ENCODE results near the gene USP49.

DNA sequence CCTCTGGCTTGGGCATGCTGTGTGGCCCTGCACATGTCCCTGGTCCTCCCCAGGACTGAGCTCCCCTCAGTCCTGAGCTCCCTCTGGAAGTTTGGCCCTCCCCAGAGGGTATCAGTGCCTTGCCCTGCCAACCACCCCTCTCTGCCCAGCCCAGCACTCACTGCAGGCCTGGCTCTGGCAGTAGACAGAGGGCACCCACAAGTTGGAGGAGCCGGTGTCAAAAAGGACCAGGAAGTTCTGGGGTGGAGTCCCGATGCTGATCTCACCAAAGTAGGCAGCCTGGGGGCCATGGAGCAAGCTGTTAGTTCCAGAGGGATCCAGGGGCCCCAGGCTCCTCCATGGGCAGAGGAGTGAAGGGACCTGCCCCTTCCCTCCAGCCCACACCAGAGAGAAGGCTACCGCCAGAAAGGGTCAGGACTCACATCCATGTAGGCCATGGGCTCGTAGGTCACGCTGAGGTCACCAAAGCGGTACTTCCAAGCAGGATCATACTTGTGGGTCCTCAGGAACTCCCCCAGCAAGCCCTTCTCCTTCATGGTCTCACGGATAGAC lies 150.9 kb downstream of the USP49 start:
- TF ChIP-seq, protein P1, sequence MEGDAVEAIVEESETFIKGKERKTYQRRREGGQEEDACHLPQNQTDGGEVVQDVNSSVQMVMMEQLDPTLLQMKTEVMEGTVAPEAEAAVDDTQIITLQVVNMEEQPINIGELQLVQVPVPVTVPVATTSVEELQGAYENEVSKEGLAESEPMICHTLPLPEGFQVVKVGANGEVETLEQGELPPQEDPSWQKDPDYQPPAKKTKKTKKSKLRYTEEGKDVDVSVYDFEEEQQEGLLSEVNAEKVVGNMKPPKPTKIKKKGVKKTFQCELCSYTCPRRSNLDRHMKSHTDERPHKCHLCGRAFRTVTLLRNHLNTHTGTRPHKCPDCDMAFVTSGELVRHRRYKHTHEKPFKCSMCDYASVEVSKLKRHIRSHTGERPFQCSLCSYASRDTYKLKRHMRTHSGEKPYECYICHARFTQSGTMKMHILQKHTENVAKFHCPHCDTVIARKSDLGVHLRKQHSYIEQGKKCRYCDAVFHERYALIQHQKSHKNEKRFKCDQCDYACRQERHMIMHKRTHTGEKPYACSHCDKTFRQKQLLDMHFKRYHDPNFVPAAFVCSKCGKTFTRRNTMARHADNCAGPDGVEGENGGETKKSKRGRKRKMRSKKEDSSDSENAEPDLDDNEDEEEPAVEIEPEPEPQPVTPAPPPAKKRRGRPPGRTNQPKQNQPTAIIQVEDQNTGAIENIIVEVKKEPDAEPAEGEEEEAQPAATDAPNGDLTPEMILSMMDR (IDR thresholded peaks at IDR 0.05) = no peak
- TF ChIP-seq POLR2A (IDR thresholded peaks at IDR 0.05) = no peak

Data from heart left ventricle (tissue), 13 donors.